22Rv1 (cell line): ENCODE measurements around the gene SMAP2.

ENCODE experiments used
- CTCF ChIP-seq: fragments of 450-650 bp; IDR thresholded peaks from 2 replicates; pipeline ENCODE4 v1.5.1; 2017; ENCODE audit warnings: mild to moderate bottlenecking
- ZFX ChIP-seq: fragments of 450-650 bp; IDR thresholded peaks from 2 replicates; pipeline ENCODE4 v1.6.1; 2017; ENCODE audit warnings: antibody characterized with exemption, borderline replicate concordance

- TF ChIP-seq CTCF = no peak
- TF ChIP-seq ZFX = no peak
Measured at GRCh38 chr1:40373323-40374283, at the start of gene SMAP2.
